Hematopoietic multipotent progenitor cell treated with erythropoietin and hydrocortisone succinate and interleukin-3 and kit ligand, for 17 days (in vitro differentiated cells): ENCODE measurements around the gene CYP26C1.
"Not testable (repeated sequence)": the region's sequence is repeated elsewhere in the genome, so short reads cannot be mapped to it uniquely, and the experiment has no call there.

Experiments
- DNase-seq: peaks from one replicate; pipeline ENCODE4 v3.0.0-alpha.2; 2015; ENCODE audit warnings: low spot score

The CYP26C1 gene

GRCh38 chr10:93077860-93078337 is 17.3 kb downstream of the CYP26C1 start:
- DNase-seq, result no peak

GRCh38 chr10:93079663-93080349 is 19.2 kb downstream of the CYP26C1 start:
- no peak for DNase-seq

GRCh38 chr10:93080350-93081046 is 19.9 kb downstream of the CYP26C1 start:
- DNase-seq, result peak; percentile 54

GRCh38 chr10:93081318-93081717 is 20.7 kb downstream of the CYP26C1 start:
- no peak for DNase-seq

GRCh38 chr10:93081834-93082233 is 21.2 kb downstream of the CYP26C1 start:
- no peak for DNase-seq

GRCh38 chr10:93083743-93084539 is 23.3 kb downstream of the CYP26C1 start:
- DNase-seq, result no peak

GRCh38 chr10:93085272-93085859 is 24.8 kb downstream of the CYP26C1 start:
- DNase-seq, result no peak

- DNase-seq, result no peak
Observed at GRCh38 chr10:93086289-93086688, 25.7 kb downstream of the CYP26C1 start.

- DNase-seq, result no peak
Observed at GRCh38 chr10:93087846-93088245, 27.2 kb downstream of the CYP26C1 start.

- DNase-seq, result no peak
Observed at GRCh38 chr10:93088466-93088865, 27.9 kb downstream of the CYP26C1 start.

GRCh38 chr10:93090619-93091018 is 30.0 kb downstream of the CYP26C1 start:
- DNase-seq, result no peak

GRCh38 chr10:93091960-93092359 is 31.4 kb downstream of the CYP26C1 start:
- no peak for DNase-seq

- no peak for DNase-seq
Observed at GRCh38 chr10:93095225-93095624, 34.6 kb downstream of the CYP26C1 start.

GRCh38 chr10:93096901-93097300 is 36.3 kb downstream of the CYP26C1 start:
- no peak for DNase-seq

- DNase-seq, result no peak
Observed at GRCh38 chr10:93097386-93097785, 36.8 kb downstream of the CYP26C1 start.

- DNase-seq, result no peak
Observed at GRCh38 chr10:93098816-93099215, 38.2 kb downstream of the CYP26C1 start.

- no peak for DNase-seq
Observed at GRCh38 chr10:93099670-93100069, 39.1 kb downstream of the CYP26C1 start.

- not testable (repeated sequence) for DNase-seq
Observed at GRCh38 chr10:93101148-93101547, 40.5 kb downstream of the CYP26C1 start.

GRCh38 chr10:93103953-93104352 is 43.4 kb downstream of the CYP26C1 start:
- DNase-seq, result no peak

- DNase-seq, result no peak
Observed at GRCh38 chr10:93106631-93107072, 46.1 kb downstream of the CYP26C1 start.

GRCh38 chr10:93110472-93111146 is 50.0 kb downstream of the CYP26C1 start:
- no peak for DNase-seq

GRCh38 chr10:93113042-93113441 is 52.4 kb downstream of the CYP26C1 start:
- no peak for DNase-seq
